GM18508 (cell line): ENCODE measurements around the gene SYTL5.

Experiments used
- ATAC-seq: cut with Tn5 transposase; IDR thresholded peaks from one replicate; pipeline ENCODE4 v1.9.1; 2021; ENCODE audit warnings: moderate number of reproducible peaks; ENCODE audit not compliant: insufficient read depth, unreplicated experiment

SYTL5 gene

GRCh38 chrX:38018766-38019425 is 12.5 kb downstream of the SYTL5 start:
- no peak for ATAC-seq

- ATAC-seq = no peak
These were observed 21.9 kb downstream of the SYTL5 start for GRCh38 chrX:38028300-38028699.

- no peak for ATAC-seq
These were observed 30.1 kb downstream of the SYTL5 start for GRCh38 chrX:38036466-38036865.

GRCh38 chrX:38038501-38038900 is 32.1 kb downstream of the SYTL5 start:
- no peak for ATAC-seq

GRCh38 chrX:38041237-38041636 is 34.9 kb downstream of the SYTL5 start:
- ATAC-seq = no peak

GRCh38 chrX:38044701-38045100 is 38.3 kb downstream of the SYTL5 start:
- no peak for ATAC-seq

GRCh38 chrX:38045538-38046096 is 39.3 kb downstream of the SYTL5 start:
- ATAC-seq = no peak

GRCh38 chrX:38048886-38049285 is 42.5 kb downstream of the SYTL5 start:
- no peak for ATAC-seq

GRCh38 chrX:38050806-38051205 is 44.5 kb downstream of the SYTL5 start:
- no peak for ATAC-seq

GRCh38 chrX:38052096-38052495 is 45.7 kb downstream of the SYTL5 start:
- ATAC-seq = no peak

GRCh38 chrX:38055170-38055847 is 49.0 kb downstream of the SYTL5 start:
- no peak for ATAC-seq

- no peak for ATAC-seq
These were observed 54.1 kb downstream of the SYTL5 start for GRCh38 chrX:38060331-38060878.

- no peak for ATAC-seq
These were observed 55.0 kb downstream of the SYTL5 start for GRCh38 chrX:38061335-38061734.

GRCh38 chrX:38066934-38067333 is 60.6 kb downstream of the SYTL5 start:
- no peak for ATAC-seq

GRCh38 chrX:38069273-38069672 is 62.9 kb downstream of the SYTL5 start:
- ATAC-seq = no peak

GRCh38 chrX:38069991-38070390 is 63.6 kb downstream of the SYTL5 start:
- ATAC-seq = no peak

GRCh38 chrX:38079463-38079862 is 73.1 kb downstream of the SYTL5 start:
- ATAC-seq = no peak

- ATAC-seq = no peak
These were observed 74.5 kb downstream of the SYTL5 start for GRCh38 chrX:38080808-38081207.

- ATAC-seq = no peak
These were observed 75.6 kb downstream of the SYTL5 start for GRCh38 chrX:38081909-38082308.

GRCh38 chrX:38082309-38082708 is 76.0 kb downstream of the SYTL5 start:
- no peak for ATAC-seq

- ATAC-seq = no peak
These were observed 79.5 kb downstream of the SYTL5 start for GRCh38 chrX:38085813-38086212.
